G401.6 (cell line): ENCODE measurements around the gene KLHL29.

ENCODE experiments used
- FAIRE-seq: peaks from 2 replicates; lab custom pipeline; 2012; peaks lifted over from hg19 to GRCh38; lab: Jason Lieb, UNC

The KLHL29 gene

GRCh38 chr2:23513872-23514793 is 129.2 kb downstream of the KLHL29 start:
- FAIRE-seq: no peak

- FAIRE-seq: no peak
Observed at GRCh38 chr2:23516520-23517256, 131.7 kb downstream of the KLHL29 start.

DNA sequence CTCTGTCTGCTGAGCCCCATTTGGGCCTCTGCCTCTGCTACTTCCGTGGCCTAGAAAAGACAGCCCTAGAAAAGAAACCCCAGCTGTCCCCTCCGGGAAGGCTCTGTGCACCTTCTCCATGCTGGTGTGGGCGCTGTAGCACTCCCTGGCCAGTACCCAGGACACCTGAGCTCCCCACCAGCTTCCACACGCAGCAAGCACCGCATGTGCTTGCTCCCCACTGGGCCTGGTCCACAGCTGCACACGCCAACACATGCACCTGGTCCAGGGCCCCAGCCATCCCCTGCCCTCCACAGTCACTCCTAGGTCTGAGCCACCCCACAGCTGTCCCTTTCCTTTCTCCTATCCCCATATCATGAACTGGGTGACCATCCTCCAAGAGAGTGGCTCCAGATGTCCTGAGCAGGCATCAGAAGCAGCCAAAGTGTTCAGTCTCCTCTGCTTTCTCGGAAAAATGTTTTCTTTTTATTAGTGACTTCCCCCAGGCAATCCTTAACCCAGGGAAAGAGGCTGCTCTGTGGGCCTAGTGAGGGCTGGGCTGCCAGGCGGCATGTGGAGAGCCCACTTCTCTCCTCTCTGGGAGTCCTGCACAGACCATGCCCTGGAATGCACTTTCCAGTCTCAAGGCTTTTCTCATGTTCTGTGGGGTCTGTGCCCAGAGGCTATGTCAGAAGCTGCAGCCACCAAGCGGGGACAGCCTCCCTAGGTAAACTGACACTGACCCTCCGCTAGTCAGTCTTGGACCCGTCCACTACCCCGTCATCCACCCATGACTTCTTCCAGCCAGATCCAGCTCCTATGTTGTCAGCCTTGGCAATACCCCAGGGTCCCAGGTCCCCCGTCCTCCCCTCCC is 133.7 kb downstream of the KLHL29 start:
- FAIRE-seq: no peak

DNA sequence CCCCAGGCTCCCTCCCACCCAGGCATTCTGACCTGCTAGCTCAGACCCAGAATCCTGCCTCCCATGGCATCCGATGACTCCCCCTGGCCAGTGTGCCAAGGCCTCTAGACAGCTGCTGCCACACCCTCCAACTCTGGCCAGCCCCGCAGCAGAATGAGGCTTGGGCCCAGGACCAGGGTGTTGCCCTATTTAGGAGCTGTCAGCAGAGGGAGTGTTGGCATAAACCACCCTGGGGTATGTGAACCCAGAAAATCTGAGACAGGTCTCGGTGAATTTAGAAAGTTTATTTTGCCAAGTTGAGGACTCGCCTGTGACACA is 134.3 kb downstream of the KLHL29 start:
- FAIRE-seq: no peak

GRCh38 chr2:23520256-23520655 is 135.3 kb downstream of the KLHL29 start:
- no peak for FAIRE-seq

GRCh38 chr2:23521060-23521459 is 136.1 kb downstream of the KLHL29 start:
- no peak for FAIRE-seq

DNA sequence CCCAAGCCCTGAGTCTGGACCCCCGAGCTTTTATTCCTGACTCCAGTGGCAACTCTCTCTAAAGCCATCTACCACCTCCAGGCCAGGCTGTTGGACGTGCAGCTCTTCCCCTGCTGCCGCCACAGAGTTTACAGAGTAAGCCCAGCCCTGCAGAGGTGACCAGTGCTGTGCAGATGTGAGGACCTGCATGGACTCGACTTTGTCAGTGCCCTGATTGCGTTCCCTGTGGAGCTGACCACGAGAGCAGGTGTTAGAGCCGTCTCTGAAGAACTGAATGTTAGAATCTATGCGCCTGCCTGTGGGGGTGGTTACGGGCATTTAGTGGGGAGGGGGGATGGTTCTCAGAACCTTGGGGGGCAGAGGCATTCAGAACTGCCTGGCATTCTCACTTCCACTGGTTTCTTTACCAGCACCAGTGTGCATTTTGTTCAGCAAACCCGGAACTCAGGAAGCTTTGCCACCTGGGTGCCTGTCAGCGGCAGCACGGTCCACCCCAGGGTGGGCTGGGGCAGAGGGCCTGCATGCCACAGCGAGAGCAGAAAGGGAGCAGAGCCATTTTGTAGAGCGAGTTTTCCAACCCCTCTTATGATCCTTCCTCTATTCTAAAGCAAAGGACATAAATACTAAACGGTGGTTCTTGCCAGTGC is 137.9 kb downstream of the KLHL29 start:
- FAIRE-seq: no peak

GRCh38 chr2:23523373-23524260 is 138.6 kb downstream of the KLHL29 start:
- no peak for FAIRE-seq

DNA sequence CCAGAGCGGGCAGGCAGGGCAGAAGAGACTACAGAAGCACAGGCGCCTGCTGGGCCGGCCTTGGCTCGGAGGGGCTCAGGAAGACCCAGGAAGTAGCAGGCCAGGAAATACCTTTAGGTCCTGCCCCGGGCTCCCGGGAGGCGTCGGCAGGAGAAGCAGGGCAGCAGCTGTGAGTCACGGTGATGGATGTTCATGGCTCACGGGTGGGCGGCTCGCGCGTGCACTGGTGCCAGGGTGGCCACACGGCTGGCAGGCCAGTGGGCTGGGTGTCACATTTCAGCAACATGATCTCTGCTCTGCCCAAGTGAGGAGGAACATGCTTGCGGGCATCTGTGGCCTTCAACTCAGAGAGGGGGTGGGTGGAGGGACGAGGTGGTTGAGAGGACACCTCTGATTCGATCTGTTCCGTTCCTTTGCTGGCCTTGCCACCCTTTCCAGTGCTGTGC is 139.3 kb downstream of the KLHL29 start:
- no peak for FAIRE-seq

DNA sequence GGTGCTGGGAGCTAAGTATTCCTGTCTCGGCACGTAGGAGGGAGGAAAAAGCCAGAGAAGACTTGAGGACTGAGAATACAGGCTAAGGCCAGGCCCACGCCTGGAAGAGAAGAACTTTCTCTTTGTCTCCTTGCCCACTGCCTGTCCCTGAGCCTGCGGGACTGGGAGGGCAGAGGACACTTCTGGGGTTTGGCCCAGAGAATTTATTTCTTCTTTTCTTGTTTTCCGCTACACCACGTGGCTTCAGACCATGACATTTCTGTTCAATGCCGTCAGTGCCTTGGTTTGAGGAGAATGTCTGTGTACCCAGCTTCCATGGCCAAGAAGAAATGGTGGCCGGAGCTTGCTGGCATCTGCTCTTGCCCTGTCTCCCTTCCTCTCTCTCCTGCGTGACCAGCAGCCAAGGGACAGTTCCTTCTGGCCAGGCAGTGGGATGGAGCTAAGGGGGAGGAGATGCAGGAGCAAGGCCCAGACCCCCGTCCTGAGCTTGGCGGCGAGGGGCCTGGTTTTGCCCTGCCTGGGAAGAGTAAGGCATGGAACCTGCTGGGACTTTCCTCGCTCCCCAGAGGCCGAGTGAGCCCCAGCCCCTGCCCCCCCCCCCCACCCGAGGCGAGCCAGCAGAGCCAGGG is 140.3 kb downstream of the KLHL29 start:
- FAIRE-seq: no peak

- FAIRE-seq: no peak
Observed at GRCh38 chr2:23526114-23526513, 141.1 kb downstream of the KLHL29 start.

DNA sequence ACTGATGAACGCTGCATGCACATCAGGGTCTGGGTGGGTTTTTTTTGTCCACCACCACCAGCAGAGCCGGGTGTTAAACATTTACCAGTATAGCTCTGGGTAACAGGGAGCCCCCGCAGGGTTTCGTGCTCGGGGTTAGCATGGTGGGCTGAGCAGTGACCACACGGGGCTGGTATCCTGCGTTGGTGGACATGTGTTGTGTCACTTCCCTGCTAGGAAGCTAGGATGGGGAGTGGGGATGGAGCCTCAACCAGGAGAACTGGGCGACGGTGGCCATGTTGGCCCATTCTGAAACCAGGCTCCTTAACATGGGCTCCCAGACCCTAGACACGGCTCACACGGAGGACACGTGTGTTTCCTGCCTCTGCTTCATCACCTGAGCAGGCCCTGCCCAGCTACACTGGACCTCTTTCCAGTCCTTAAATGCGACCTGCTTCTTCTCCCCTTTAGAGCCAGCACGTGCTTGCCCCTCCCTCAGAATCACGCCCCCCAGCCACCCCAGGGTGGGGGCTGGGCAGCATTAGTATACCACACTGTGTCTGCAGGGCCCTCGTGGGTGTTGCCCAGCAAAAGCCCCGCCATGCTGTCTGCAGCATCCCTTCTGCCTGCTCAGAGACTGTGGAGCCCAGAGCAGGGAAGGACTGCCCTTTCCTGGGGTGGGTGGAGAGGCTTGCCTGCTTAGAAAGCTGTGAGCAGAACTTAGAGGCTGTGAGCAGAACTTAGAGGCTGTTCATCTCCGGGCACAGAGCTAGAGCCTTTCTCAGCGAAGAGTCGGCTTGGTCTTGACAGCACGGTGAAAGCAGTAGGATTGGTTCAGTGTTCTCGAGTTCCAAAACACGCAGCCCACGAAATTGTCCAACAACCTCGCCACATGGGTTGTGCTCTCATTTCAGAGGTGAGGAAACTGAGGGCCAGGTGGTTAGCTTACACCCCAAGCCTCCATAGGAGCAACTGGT is 142.1 kb downstream of the KLHL29 start:
- FAIRE-seq: no peak

GRCh38 chr2:23528171-23528570 is 143.2 kb downstream of the KLHL29 start:
- FAIRE-seq: no peak

DNA sequence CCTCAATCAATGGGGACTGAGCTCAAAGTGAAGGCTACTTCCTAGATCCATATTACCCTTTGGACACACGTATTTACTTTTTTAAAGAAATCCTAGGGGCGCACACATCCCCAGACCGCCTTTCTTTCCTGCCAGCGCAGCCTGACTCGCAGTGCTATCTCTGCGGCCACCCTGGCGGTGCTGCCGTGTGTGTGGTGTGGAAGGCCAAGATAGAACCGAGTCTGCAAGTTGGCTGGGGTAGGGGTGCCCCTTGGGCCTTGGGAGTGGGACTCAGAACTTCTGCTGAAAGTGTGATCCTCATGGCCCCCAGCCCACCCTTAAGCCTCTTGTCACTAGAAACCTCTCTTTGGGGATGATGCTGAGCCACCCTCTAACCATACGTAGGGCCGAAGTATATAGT is 143.7 kb downstream of the KLHL29 start:
- no peak for FAIRE-seq

DNA sequence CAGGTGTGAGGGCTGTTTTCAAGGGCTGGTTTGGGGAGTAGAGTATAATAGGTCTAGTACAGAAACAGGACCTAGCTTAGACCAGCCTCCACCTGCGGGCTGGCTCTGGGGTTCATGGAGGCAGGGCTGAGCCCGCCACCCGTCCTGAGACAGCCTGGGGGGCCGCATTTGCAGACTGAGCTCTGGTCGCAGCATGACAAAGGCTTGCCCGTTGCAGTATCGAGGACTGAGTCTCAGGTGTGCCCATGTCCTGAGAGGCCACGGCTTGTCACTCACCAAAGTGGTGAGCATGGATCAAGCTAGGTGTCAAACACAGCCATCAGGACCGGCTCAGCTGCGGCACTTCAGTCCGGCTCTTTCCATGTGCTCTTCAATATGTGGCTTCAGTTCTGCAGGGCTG is 144.7 kb downstream of the KLHL29 start:
- no peak for FAIRE-seq

GRCh38 chr2:23530206-23530908 is 145.4 kb downstream of the KLHL29 start:
- no peak for FAIRE-seq

- no peak for FAIRE-seq
Observed at GRCh38 chr2:23530909-23531276, 145.9 kb downstream of the KLHL29 start.

- no peak for FAIRE-seq
Observed at GRCh38 chr2:23531280-23531679, 146.3 kb downstream of the KLHL29 start.

- no peak for FAIRE-seq
Observed at GRCh38 chr2:23531881-23532280, 146.9 kb downstream of the KLHL29 start.
